GM12875 (cell line): ENCODE results near the gene DRAP1.

ENCODE experiments used
- H3K4me3 ChIP-seq: one replicate; pipeline ENCODE4 v1.5.1; 2011; ENCODE audit warnings: low read depth, low read length, control low read depth
- TF ChIP-seq, protein P1 (sequence below): IDR thresholded peaks from 2 replicates; pipeline ENCODE4 v1.5.1; 2011; ENCODE audit warnings: low read depth, mild to moderate bottlenecking, control low read depth, inconsistent platforms, low read length, moderate library complexity, borderline replicate concordance; ENCODE audit not compliant: insufficient read depth

DRAP1 gene

DNA sequence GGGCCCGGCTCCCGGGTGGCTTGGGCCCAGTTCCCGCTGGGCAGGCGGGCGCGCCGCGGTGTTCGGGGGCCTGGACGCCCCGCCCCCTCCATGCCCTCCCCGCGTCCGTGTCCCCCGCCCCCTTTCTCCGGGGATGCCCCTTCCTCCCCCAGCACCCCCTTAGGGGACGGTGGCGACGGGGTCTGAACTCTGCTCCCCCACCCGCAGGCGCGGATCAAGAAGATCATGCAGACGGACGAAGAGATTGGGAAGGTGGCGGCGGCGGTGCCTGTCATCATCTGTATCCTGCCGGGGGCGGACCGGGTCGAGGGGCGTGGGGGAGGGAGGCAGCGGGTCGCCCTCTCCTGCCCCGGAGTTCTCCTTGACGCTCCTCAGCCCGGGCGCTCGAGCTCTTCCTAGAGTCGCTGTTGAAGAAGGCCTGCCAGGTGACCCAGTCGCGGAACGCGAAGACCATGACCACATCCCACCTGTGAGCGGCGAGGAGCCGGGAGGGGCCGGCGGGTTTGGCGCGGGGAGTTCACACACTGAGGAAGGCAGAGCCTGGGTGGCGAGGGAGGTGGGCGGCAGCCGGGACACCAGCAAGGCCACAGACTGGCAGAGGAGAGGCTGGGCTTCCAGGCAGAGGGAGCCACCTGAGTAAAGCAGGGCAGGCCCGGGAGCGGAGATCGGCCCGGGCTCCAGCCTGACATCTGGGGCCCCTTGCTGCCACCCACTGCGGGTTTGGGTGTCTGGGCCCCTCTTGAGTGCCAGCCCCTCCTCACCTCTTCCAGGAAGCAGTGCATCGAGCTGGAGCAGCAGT is 546 bp downstream of the DRAP1 start:
- TF ChIP-seq, protein P1, sequence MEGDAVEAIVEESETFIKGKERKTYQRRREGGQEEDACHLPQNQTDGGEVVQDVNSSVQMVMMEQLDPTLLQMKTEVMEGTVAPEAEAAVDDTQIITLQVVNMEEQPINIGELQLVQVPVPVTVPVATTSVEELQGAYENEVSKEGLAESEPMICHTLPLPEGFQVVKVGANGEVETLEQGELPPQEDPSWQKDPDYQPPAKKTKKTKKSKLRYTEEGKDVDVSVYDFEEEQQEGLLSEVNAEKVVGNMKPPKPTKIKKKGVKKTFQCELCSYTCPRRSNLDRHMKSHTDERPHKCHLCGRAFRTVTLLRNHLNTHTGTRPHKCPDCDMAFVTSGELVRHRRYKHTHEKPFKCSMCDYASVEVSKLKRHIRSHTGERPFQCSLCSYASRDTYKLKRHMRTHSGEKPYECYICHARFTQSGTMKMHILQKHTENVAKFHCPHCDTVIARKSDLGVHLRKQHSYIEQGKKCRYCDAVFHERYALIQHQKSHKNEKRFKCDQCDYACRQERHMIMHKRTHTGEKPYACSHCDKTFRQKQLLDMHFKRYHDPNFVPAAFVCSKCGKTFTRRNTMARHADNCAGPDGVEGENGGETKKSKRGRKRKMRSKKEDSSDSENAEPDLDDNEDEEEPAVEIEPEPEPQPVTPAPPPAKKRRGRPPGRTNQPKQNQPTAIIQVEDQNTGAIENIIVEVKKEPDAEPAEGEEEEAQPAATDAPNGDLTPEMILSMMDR, result no peak
- H3K4me3 ChIP-seq, result peak overlapping the region; percentile 90

GRCh38 chr11:65920372-65920802 is 1.2 kb downstream of the DRAP1 start:
- peak overlapping the region; percentile 90 for H3K4me3 ChIP-seq
- TF ChIP-seq, protein P1, result no peak

- H3K4me3 ChIP-seq, result no peak overlapping the region
- TF ChIP-seq, protein P1, result no peak
These were observed 1.9 kb downstream of the DRAP1 start for GRCh38 chr11:65921033-65921555.

- TF ChIP-seq, protein P1, result no peak
- H3K4me3 ChIP-seq, result no peak overlapping the region
These were observed 2.6 kb downstream of the DRAP1 start for GRCh38 chr11:65921876-65922275.

- no peak overlapping the region for H3K4me3 ChIP-seq
These were observed 3.3 kb downstream of the DRAP1 start for GRCh38 chr11:65922565-65922964.

GRCh38 chr11:65925397-65925796 is 6.2 kb downstream of the DRAP1 start:
- H3K4me3 ChIP-seq, result no peak overlapping the region
- TF ChIP-seq, protein P1, result no peak

More at GRCh38 chr11:65922565-65922964, 3.3 kb downstream of the DRAP1 start:
- TF ChIP-seq, protein P1, result no peak

DNA sequence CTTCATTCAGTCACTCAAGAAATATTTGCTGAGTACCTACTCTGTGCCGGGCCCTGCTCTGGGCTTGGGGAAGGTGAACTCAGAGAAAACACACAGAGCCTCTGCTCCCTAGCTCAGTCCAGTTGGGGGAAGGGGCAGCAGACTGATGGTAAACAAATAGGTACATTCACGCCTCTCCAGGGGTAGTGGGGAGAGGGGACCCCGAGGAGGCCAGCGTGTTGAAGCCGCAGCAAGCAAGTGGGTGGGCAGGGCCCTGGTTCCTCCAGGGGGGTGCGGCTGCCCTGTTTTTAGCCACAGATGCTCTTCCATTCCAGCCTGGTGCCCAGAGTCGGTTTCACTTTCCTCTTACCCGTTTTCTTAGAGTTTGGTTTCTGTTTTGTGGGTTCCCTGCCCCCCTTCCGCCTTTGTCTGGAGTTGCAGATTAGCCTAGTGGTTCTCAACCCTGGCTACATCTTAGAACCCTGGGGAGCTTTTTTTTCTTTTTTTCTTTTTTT is 8.7 kb downstream of the DRAP1 start:
- TF ChIP-seq, protein P1, result no peak
- peak overlapping the region; percentile 28 for H3K4me3 ChIP-seq
